T47D (cell line): Measurements from ENCODE around the gene CLDN24.
"Not testable (repeated sequence)": the region's sequence is repeated elsewhere in the genome, so short reads cannot be mapped to it uniquely, and the experiment has no call there.

ENCODE experiments used
- DNase-seq, 2 experiments: peaks; one replicate each; pipeline versions ENCODE4 v3.0.0 to v3.0.0-alpha.2; 2011 to 2012; ENCODE audit warnings: low read depth in 1 of 2, low spot score in 1 of 2
- JUND ChIP-seq: IDR thresholded peaks from 2 replicates; pipeline ENCODE4 v1.6.1; 2012; ENCODE audit warnings: low read depth
- in situ Hi-C: cut with HindIII; loops from 2 replicates; pipeline ENCODE4 v1.10.0; 2016; ENCODE audit warnings: low sequenced_read_pairs, low pct_unique_long_range_greater_than_20kb

Gene CLDN24

DNA sequence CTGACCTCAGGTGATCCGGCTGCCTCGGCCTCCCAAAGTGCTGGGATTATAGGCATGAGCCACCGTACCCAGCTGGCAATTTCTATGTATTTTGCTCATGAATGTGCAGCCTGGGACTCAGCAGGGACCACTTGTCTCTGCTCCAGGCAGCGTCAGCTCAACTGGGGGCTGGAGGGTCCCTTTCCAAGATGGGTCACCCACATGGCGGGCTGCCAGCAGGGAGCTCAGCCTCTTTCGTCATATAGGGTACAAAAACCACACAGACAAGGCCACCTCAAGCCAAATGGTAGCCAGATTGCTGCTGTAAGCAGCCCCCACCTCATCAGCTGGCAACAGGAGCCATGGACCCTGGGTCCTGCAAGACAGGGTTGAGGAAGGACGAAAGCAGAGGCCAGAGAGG lies 2.4 kb upstream of the CLDN24 start:
- DNase-seq = no peak
- in situ Hi-C loops = no loop called here

DNA sequence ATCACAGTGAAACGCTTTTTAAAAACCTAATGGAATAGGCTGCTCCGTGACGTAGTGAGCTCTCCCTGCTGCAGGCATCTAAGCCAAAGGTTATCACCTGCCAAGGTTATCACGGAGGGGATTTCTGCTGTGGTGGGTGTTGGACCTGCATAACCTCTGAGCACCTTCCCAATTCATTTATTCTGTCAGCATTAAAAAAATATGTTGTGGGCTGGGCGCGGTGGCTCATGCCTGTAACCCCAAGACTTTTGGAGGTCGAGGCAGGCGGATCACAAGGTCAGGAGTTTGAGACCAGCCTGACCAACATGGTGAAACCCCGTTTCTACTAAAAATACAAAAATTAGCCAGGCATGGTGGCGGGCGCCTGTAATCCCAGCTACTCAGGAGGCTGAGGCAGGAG lies 1.8 kb upstream of the CLDN24 start:
- in situ Hi-C loops = not testable (repeated sequence)

More for the DNA sequence above, 2.4 kb upstream of the CLDN24 start:
- TF ChIP-seq JUND = no peak

DNA sequence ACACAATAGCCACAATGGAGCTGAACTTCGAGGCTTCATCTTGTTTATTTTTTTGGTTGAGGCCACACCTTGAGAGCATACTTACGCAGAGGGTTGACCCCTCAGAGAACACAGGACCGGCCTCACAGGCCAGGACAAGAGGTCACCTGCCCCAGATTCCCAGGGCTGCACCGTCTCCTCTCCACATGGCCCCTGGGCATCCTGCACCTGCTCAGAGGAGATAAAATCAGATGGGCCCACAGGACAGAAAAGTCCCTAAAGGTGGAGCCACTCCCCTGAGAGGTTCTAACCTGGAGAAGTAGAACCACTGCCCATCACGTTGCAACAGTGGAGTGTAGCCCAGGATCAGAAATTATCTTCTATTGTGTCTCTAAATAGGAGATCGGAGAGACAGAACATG lies 1.1 kb upstream of the CLDN24 start:
- in situ Hi-C loops = no loop called here

More for the DNA sequence above, 1.8 kb upstream of the CLDN24 start:
- DNase-seq = not testable (repeated sequence)

DNA sequence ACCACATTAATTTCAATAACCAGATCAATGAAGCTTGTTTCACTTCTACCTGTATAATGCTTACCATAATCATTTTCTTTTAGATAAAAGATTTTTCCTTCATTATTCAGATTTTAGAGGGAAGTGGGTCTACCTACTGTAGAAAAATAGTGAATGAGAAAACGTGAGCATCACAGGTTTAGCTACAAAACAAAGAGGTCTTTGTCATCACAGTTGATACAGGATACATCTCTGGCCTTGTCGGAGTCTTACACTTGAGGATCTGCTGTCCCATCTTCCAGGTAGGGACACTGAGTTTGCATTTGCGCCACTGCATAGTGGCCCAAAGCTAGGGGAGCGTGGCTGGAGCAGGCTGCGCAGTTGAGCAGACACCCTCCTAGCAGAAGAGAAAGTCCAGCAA lies 710 bp downstream of the CLDN24 start:
- TF ChIP-seq JUND = no peak
- no peak for DNase-seq
- in situ Hi-C loops = no loop called here

More for the DNA sequence above, 1.1 kb upstream of the CLDN24 start:
- peak in 1 of 2 experiments; percentile 13 for DNase-seq
- TF ChIP-seq JUND = no peak

DNA sequence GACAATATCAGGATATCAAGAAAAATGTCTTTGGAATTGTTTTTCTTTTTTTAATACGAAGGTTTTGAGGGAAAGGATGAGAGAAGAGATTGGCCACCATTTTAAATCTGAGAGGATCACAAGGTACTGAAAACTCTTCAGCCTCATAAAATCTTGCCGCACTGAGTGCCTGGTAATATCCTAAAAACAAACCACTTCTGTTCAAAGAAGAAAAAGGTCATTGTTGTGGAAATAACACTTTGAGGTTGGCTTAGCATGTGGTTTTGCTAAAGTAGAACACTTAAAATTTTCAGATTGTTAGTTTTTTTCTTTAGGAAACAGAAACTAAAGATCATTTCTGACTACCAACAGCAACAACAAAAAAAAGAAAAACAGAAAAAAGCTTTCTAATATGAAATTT lies 1.1 kb downstream of the CLDN24 start:
- no peak for DNase-seq
- TF ChIP-seq JUND = no peak
- in situ Hi-C loops = no loop called here

DNA sequence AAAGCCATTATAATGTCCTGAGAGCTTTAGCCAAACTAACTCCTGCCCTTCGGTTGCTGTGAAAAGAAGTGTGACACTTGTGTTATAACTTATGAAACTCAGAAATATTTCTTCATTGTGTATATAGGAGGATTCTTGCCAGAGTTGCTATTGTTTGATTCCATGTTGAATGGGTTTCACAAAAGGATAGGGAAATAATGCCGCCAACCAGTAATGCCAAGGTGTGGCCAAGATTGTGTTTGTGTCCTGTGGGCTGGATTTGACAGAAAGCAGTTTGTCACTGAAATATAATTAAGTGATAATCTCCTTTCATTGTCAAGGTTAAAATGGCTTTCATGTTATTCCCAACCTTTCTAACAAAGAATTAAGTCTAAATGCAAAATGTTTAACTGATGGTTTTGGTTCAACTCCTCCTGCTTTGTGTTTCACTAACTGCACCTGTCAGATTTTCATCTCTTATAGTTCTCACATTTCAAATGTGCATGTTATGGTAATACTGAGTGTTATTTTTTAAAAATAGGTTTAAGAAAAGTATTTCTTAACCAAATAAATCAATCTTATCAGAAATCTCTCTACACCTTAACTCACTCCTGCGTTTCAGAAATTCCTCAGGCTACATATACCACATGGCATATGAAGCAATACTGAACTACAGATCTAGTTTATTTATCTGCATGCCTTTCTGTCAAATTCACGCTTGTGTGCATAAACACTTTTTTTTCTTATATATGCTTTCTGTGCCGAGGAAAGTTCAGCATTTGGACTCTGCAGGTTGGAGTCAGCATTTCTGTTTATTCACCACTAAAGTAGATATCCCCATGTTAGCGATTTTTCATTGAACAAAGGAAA lies 1.8 kb downstream of the CLDN24 start, which contains the start of gene CLDN22:
Gene CLDN22, minus strand, starts transcription at position 66 of the 849 bp plus-strand sequence. Its CDS starts 58 bp downstream, at position 8.
- DNase-seq = peak in 1 of 2 experiments; percentile 4
- in situ Hi-C loops = no loop called here
- no peak for TF ChIP-seq JUND

DNA sequence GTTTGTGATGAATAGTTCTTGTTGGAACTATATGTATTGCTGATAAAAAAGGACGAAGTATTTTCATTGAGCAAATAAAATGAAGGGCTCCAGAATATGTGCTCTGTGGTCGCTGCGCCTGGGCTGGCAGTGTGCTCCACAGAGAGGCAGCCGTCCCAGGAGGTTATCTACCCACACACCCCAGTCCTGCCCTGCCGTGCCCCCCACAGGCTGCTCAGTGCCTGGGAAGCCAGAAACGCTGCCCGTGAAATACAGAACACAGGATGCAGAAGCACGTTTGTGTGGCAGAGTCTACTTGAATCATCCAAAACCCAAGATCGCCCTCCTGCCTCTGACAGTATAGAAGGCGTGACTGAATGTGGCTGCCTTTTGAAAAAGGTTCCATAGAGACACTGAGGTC lies 3.6 kb downstream of the CLDN24 start:
- in situ Hi-C loops = no loop called here
- TF ChIP-seq JUND = no peak
- no peak for DNase-seq

DNA sequence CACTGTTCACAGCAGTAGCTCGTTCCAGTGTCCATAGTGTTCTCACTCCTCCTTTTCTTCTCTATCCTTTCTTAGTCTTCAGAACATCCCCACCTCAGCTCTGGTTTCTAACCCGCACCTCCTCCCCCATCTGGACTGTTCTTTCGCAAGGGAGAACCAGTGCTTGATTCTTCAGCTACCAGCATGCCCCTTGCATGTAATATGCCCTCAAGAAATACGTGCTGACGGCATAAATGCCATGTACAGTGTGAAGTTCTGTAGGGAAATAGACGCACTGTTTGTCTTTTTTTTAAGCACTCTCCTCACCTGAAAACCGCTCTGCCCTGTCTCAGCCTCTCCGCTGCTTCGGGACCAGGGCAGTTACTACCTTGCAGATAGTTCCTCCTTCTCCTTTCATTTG lies 7.4 kb downstream of the CLDN24 start:
- DNase-seq = no peak
- TF ChIP-seq JUND = no peak
- in situ Hi-C loops = no loop called here

DNA sequence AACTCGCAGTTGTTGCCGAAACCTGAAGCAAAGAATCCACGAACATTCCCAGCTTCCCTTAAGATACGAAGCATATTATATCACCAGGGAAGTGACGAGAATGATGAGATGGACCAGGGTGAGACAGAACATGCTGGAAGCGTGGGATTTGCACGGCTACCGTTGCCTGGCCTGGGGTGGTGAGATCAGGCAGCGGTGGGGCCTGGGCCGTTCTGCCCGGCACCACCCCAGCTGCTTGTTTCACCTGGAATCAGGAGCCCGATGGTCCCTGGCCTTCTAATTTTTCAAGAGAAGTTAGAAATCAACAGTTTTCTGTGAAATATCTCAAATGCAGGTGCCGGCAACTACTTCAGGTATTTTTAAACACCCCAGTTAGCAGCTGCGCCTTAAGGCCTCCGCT lies 7.9 kb downstream of the CLDN24 start:
- in situ Hi-C loops = no loop called here
- no peak for TF ChIP-seq JUND
- DNase-seq = no peak

DNA sequence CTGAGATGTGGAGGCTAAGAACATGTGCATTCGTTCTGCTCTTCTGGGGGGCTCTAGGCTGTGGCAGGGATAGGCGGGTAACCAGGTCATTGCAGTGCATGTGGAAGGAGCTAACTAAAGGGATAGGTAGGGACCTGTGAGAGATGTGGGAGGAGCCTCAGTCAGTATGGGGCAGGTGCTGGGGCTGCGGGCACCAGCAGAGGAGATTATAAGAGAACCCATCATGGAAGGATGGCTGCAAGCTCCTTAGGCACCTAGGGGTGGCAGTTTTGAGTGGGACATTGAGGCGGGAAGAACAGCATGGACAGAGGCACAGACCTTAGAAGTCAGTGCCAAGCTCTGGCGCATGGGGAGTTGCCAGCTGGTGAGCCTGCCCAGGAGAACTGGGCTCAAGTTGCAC lies 9.4 kb downstream of the CLDN24 start:
- in situ Hi-C loops = no loop called here
- no peak for DNase-seq
- no peak for TF ChIP-seq JUND

DNA sequence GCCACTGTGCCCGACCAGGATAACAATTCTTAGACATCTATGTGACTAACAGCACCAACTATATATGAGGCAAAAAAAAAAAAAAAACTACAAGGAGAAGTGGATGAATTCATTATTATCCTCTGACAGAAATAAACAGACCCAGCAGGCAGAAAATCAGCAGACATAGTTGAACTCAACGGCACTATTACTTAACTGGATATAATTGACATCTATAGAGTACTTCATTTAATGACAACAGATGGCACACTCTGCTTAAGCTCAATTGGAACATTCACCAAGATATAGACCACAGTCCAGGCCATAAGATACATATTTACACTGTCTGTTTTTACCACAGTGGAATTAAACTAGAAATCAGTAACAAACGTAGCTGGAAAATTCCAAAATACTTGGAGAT lies 15.4 kb downstream of the CLDN24 start:
- in situ Hi-C loops = no loop called here
- DNase-seq = no peak
- no peak for TF ChIP-seq JUND

DNA sequence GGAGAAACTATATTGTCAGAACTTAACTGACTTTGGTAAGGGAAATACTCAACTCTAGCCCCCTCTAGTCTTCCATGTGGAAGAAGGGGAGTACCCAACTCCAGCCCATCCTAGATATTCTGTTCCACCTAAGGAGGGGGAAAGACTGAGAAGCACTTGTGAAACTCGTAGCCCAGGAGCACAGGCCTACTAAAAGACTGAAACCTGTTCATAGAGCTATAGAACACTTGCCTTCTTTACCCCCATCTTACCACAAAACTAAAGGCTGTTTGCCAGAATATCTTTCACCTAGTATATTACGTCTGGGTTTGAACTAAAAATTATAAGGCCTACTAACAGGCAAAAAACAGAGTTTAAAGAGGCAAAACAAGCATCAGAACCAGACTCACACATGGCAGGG lies 17.7 kb downstream of the CLDN24 start:
- DNase-seq = no peak
- in situ Hi-C loops = no loop called here
- TF ChIP-seq JUND = no peak

DNA sequence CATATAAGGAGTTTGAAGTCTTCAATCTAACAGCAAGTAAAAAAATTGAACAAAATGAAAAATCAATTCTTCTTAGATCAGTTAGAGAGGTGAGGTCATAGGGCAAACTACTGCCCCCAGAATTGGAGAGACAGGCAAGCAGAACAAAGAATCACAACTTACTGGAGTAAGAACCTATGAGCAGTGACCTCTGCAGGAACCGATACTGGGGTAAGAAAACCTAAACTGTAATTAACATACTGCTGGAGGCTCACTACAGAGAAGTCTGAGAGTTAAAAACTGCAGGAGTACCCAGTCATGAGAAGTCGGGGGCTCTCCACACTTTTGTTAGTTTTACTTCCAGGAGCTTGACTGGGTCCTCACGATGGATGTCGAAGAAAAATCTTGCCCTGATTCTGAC lies 18.2 kb downstream of the CLDN24 start:
- in situ Hi-C loops = no loop called here
- TF ChIP-seq JUND = no peak
- no peak for DNase-seq

DNA sequence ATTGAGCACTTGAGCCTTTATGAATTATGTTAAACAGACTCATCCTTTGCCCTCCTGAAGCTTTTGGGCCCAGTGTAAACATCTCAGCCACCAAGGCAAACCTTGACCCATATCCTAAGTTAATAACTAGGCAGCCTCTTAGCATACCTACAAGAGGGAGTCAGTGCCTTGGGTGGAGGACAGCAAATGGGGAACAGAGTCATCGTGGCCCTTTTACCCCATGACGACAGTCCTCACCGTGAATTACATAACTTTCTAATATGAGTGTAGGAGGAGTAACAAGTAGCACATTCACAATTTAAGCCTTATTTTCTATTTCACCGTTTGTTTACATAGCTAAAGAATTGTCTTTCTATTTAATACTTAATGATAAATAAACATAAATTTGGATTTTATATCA lies 18.9 kb downstream of the CLDN24 start:
- no peak for TF ChIP-seq JUND
- in situ Hi-C loops = no loop called here
- no peak for DNase-seq
